SH-SY5Y (cell line): ENCODE data around the gene DKC1.

ENCODE experiments used
- GATA2 ChIP-seq: IDR thresholded peaks from 2 replicates; pipeline ENCODE4 v1.6.1; 2011; ENCODE audit warnings: mild to moderate bottlenecking, low read depth, low read length
- GATA3 ChIP-seq: IDR thresholded peaks from 2 replicates; pipeline ENCODE4 v1.6.1; 2011; ENCODE audit warnings: low read depth, mild to moderate bottlenecking, low read length, moderate library complexity

GRCh38 chrX:154821523-154821922 is 58.9 kb downstream of the DKC1 start:
- TF ChIP-seq GATA2, result no peak
- no peak for TF ChIP-seq GATA3
